H7 (cell line): ENCODE data around the gene CARD14. TPM values are rescaled to one million over a fixed set of nuclear protein-coding genes. Genes with fewer than 3 reads are reported as not detected.

Source experiments
- DNase-seq: peaks from one replicate; pipeline ENCODE4 v3.0.0; 2012
- H3K27me3 ChIP-seq: 2 replicates; pipeline ENCODE4 v1.6.0; 2011; ENCODE audit warnings: mild to moderate bottlenecking, low read length; ENCODE audit not compliant: control insufficient read depth, insufficient read depth
- H3K36me3 ChIP-seq: replicated peaks from 2 replicates; pipeline ENCODE4 v1.5.1; 2011; ENCODE audit warnings: low read length; ENCODE audit not compliant: control insufficient read depth, insufficient read depth
- H3K4me3 ChIP-seq: 2 replicates; pipeline ENCODE4 v1.5.1; 2011; ENCODE audit warnings: low read depth, mild to moderate bottlenecking, control low read depth, low read length, moderate library complexity; ENCODE audit not compliant: insufficient read depth
- total RNA-seq: library from RNA; depleted of rRNA; stranded (reverse); fragments of >200 nt; shearing (Covaris generic); gene quantifications from 2 replicates; pipeline ENCODE4 v1.2.3, GENCODE V29; 2014

CARD14 gene
- total RNA-seq, 1 experiment from 2014 or later: 0.55 TPM

- H3K27me3 ChIP-seq: no peaks in the 10 kb centered on the region
- H3K4me3 ChIP-seq: no peak overlapping the region
- no peak for DNase-seq
These were observed 5.6 kb upstream of the CARD14 start for GRCh38 chr17:80164185-80164584.

GRCh38 chr17:80166446-80166845 is 3.4 kb upstream of the CARD14 start:
- Histone ChIP-seq H3K36me3 (no peaks in the 10 kb centered on the region), H3K27me3 (no peaks in the 10 kb centered on the region)

More at GRCh38 chr17:80164185-80164584, 5.6 kb upstream of the CARD14 start:
- H3K36me3 ChIP-seq: no peaks in the 10 kb centered on the region

GRCh38 chr17:80168371-80168770 is 1.5 kb upstream of the CARD14 start:
- no peaks in the 10 kb centered on the region for H3K27me3 ChIP-seq
- DNase-seq: no peak

More at GRCh38 chr17:80166446-80166845, 3.4 kb upstream of the CARD14 start:
- no peak for DNase-seq
- H3K4me3 ChIP-seq: no peak overlapping the region

GRCh38 chr17:80169107-80169506 is 723 bp upstream of the CARD14 start:
- H3K36me3 ChIP-seq: no peaks in the 10 kb centered on the region
- H3K4me3 ChIP-seq: no peak overlapping the region
- no peaks in the 10 kb centered on the region for H3K27me3 ChIP-seq
- no peak for DNase-seq

More at GRCh38 chr17:80168371-80168770, 1.5 kb upstream of the CARD14 start:
- Histone ChIP-seq H3K4me3 (no peak overlapping the region), H3K36me3 (no peaks in the 10 kb centered on the region)

GRCh38 chr17:80171681-80172080 is 1.9 kb downstream of the CARD14 start:
- no peak for DNase-seq
- no peak overlapping the region for H3K4me3 ChIP-seq
- no peaks in the 10 kb centered on the region for H3K27me3 ChIP-seq
- H3K36me3 ChIP-seq: no peaks in the 10 kb centered on the region

- no peaks in the 10 kb centered on the region for H3K36me3 ChIP-seq
- no peak for DNase-seq
These were observed 3.3 kb downstream of the CARD14 start for GRCh38 chr17:80173126-80173525.

GRCh38 chr17:80173916-80174315 is 4.1 kb downstream of the CARD14 start:
- Histone ChIP-seq H3K36me3 (no peaks in the 10 kb centered on the region), H3K27me3 (no peaks in the 10 kb centered on the region), H3K4me3 (no peak overlapping the region)
- no peak for DNase-seq

More at GRCh38 chr17:80173126-80173525, 3.3 kb downstream of the CARD14 start:
- no peaks in the 10 kb centered on the region for H3K27me3 ChIP-seq
- no peak overlapping the region for H3K4me3 ChIP-seq

GRCh38 chr17:80176757-80177156 is 6.9 kb downstream of the CARD14 start:
- H3K27me3 ChIP-seq: no peaks in the 10 kb centered on the region
- no peaks in the 10 kb centered on the region for H3K36me3 ChIP-seq
- DNase-seq: no peak
- no peak overlapping the region for H3K4me3 ChIP-seq

GRCh38 chr17:80177986-80178595 is 8.3 kb downstream of the CARD14 start:
- Histone ChIP-seq H3K36me3 (no peaks in the 10 kb centered on the region), H3K27me3 (no peaks in the 10 kb centered on the region)
- DNase-seq: peak; percentile 36

GRCh38 chr17:80180192-80180591 is 10.4 kb downstream of the CARD14 start:
- DNase-seq: peak; percentile 37
- H3K27me3 ChIP-seq: no peaks in the 10 kb centered on the region
- H3K4me3 ChIP-seq: no peak overlapping the region
- no peaks in the 10 kb centered on the region for H3K36me3 ChIP-seq

More at GRCh38 chr17:80177986-80178595, 8.3 kb downstream of the CARD14 start:
- no peak overlapping the region for H3K4me3 ChIP-seq

GRCh38 chr17:80181431-80181830 is 11.6 kb downstream of the CARD14 start:
- Histone ChIP-seq H3K4me3 (no peak overlapping the region), H3K36me3 (no peaks in the 10 kb centered on the region), H3K27me3 (no peaks in the 10 kb centered on the region)
- peak; percentile 47 for DNase-seq

- H3K4me3 ChIP-seq: no peak overlapping the region
- no peaks in the 10 kb centered on the region for H3K36me3 ChIP-seq
- H3K27me3 ChIP-seq: no peaks in the 10 kb centered on the region
- DNase-seq: peak; percentile 55
These were observed 12.5 kb downstream of the CARD14 start for GRCh38 chr17:80182118-80182844.

GRCh38 chr17:80182845-80183223 is 13.0 kb downstream of the CARD14 start:
- peak; percentile 50 for DNase-seq
- Histone ChIP-seq H3K4me3 (no peak overlapping the region), H3K36me3 (no peaks in the 10 kb centered on the region), H3K27me3 (no peaks in the 10 kb centered on the region)

- DNase-seq: peak; percentile 72
- no peaks in the 10 kb centered on the region for H3K36me3 ChIP-seq
- H3K27me3 ChIP-seq: no peaks in the 10 kb centered on the region
- no peak overlapping the region for H3K4me3 ChIP-seq
These were observed 14.0 kb downstream of the CARD14 start for GRCh38 chr17:80183581-80184422.

- H3K27me3 ChIP-seq: no peaks in the 10 kb centered on the region
- no peak overlapping the region for H3K4me3 ChIP-seq
- H3K36me3 ChIP-seq: no peaks in the 10 kb centered on the region
- DNase-seq: no peak
These were observed 14.5 kb downstream of the CARD14 start for GRCh38 chr17:80184423-80184714.
